ENCODE data around the gene STK4. TPM values are rescaled to one million over a fixed set of nuclear protein-coding genes. Genes with fewer than 3 reads are reported as not detected.
A peak's percentile ranks its signal among the peaks of the same experiment; 100 is the strongest.

The STK4 gene
- total and polyA plus RNA-seq, 12 donors, result 7.1 to 39.3 (median 28.0) TPM

- Histone ChIP-seq H3K9me3 (replicated peaks in 1 of 3) (no peaks in the 10 kb centered on the region), H3K36me3 (replicated peaks in 1 of 2) (no peaks in the 10 kb centered on the region), H3K4me1 (replicated peaks in 1 of 2) (no peaks in the 10 kb centered on the region), H3K27ac (no peak overlapping the region), H3K4me3 (no peak overlapping the region), H3K27me3 (peaks cover 8% of the 10 kb centered on the region)
- WGBS, 4 donors, result 76 to 89% (median 84%) methylated on average over 2 of the region's 2 CpGs
- intact Hi-C loops (cut with DNase I), result loop anchor here in 1 of 2 donors (10.0 kb wide), 1 partner anchor 103 kb away; no protein-coding TSS in a partner anchor
- TF ChIP-seq POLR2A (IDR thresholded peaks at IDR 0.05), result no peak
- TF ChIP-seq CTCF (IDR thresholded peaks at IDR 0.05), result no peak
- no peak for DNase-seq
Observed at GRCh38 chr20:45118028-45118427, 151.7 kb downstream of the STK4 start.

- no peaks in the 10 kb centered on the region for H3K9me3 ChIP-seq (replicated peaks in 1 of 3)
- H3K27me3 ChIP-seq, result peaks cover 8% of the 10 kb centered on the region
- no peak overlapping the region for H3K27ac ChIP-seq
- H3K36me3 ChIP-seq (replicated peaks in 1 of 2), result no peaks in the 10 kb centered on the region
- TF ChIP-seq CTCF (IDR thresholded peaks at IDR 0.05), result no peak
- no peak for TF ChIP-seq POLR2A (IDR thresholded peaks at IDR 0.05)
- WGBS, 4 donors, result 75 to 83% (median 79%) methylated on average over 2 of the region's 2 CpGs
- intact Hi-C loops (cut with DNase I), result loop anchor here in 1 of 2 donors (10.0 kb wide), 1 partner anchor 105 kb away; no protein-coding TSS in a partner anchor
- H3K4me1 ChIP-seq (replicated peaks in 1 of 2), result no peaks in the 10 kb centered on the region
- DNase-seq, result no peak
- H3K4me3 ChIP-seq, result no peak overlapping the region
Observed at GRCh38 chr20:45119556-45120266, 153.4 kb downstream of the STK4 start.

DNA sequence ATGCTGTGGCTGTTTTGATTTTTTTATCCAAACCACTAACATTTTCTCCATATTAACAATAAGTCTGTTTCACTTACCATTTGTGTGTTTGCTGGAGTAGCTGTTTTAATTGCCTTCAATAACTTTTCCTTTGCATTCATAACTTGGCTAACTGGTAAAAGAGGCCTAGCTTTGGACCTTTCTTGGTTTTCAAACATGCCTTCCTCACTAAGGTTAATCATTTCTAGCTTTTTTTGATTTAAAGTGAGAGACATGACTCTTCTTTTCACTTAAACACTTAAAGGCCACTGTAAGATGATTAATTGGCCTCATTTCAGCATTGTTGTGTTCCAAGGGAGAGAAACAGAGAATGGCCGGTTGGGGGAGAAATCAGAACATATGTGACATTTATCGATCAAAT is 155.1 kb downstream of the STK4 start:
- no peak for DNase-seq
- Histone ChIP-seq H3K27me3 (peaks cover 8% of the 10 kb centered on the region), H3K36me3 (replicated peaks in 1 of 2) (no peaks in the 10 kb centered on the region), H3K4me1 (replicated peaks in 1 of 2) (no peaks in the 10 kb centered on the region), H3K9me3 (replicated peaks in 1 of 3) (no peaks in the 10 kb centered on the region), H3K4me3 (no peak overlapping the region), H3K27ac (no peak overlapping the region)
- WGBS, 4 donors, result 80 to 92% (median 90%) methylated on average over 2 of the region's 2 CpGs
- intact Hi-C loops (cut with DNase I), result no loop called here
- TF ChIP-seq POLR2A (IDR thresholded peaks at IDR 0.05) (no peak), CTCF (IDR thresholded peaks at IDR 0.05) (no peak)

DNA sequence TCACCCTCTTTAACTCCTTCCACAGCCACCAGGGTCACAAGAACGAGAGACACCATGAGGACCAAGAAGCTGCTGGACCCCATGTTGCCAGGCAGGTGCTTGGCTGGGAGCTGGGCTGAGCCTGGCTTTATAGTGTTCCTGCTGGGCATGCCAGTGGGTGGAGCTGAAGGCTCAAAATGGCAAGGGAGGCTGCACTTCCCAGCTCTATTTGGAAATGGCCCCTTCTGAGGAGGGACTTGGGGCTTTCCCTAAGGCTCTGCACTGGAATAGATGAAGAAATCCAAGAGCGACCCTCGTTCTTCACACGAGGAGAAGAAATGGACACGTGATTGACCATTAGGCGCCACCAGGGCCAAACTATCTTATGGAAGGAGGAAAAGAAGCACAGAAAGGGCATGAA is 158.1 kb downstream of the STK4 start, which contains the start of gene WFDC12:
TSS of gene WFDC12 (minus strand) at position 101 of the 400 bp plus-strand sequence. CDS start at position 83, 18 bp downstream.
- TF ChIP-seq CTCF (IDR thresholded peaks at IDR 0.05), result no peak
- Histone ChIP-seq H3K4me1 (replicated peaks in 1 of 2) (no peaks in the 10 kb centered on the region), H3K4me3 (no peak within 1 kb of the TSS), H3K27ac (no peak within 1 kb of the TSS), H3K27me3 (no peaks in the 10 kb centered on the region), H3K36me3 (replicated peaks in 1 of 2) (no peaks in the 10 kb centered on the region), H3K9me3 (replicated peaks in 1 of 3) (no peaks in the 10 kb centered on the region)
- peak in 1 of 7 donors; percentile 20 for DNase-seq
- intact Hi-C loops (cut with DNase I), result no loop called here
- WGBS, 4 donors, result 70 to 87% (median 79%) methylated on average over 5 to 6 of the region's 6 CpGs

All from adrenal gland (tissue), 12 donors.